Neuronal stem cell (in vitro differentiated cells): ENCODE data around the gene NPAS3.

Experiments
- DNase-seq: peaks from one replicate; pipeline ENCODE4 v3.0.0-alpha.2; 2013; ENCODE audit warnings: low spot score
- H2AFZ ChIP-seq: one replicate; pipeline ENCODE4 v1.6.1; 2013; ENCODE audit warnings: mild to moderate bottlenecking, low read length, inconsistent platforms
- H2AK5ac ChIP-seq: 2 replicates; pipeline ENCODE4 v1.6.1; 2013; ENCODE audit warnings: low read depth, mild to moderate bottlenecking, inconsistent platforms, low read length, moderate library complexity, mixed read lengths
- H2BK120ac ChIP-seq: 2 replicates; pipeline ENCODE4 v1.6.1; 2013; ENCODE audit warnings: low read depth, mild to moderate bottlenecking, inconsistent platforms, low read length, moderate library complexity, mixed read lengths
- H2BK12ac ChIP-seq: one replicate; pipeline ENCODE4 v1.6.1; 2013; ENCODE audit warnings: low read length, inconsistent platforms
- H2BK15ac ChIP-seq: 2 replicates; pipeline ENCODE4 v1.6.1; 2013; ENCODE audit warnings: mild to moderate bottlenecking, low read length, inconsistent platforms, mixed read lengths
- H2BK5ac ChIP-seq: one replicate; pipeline ENCODE4 v1.6.1; 2013; ENCODE audit warnings: inconsistent platforms, mild to moderate bottlenecking, low read length, moderate library complexity
- H3K14ac ChIP-seq: one replicate; pipeline ENCODE4 v1.6.1; 2013; ENCODE audit warnings: low read length, inconsistent platforms
- H3K18ac ChIP-seq: 2 replicates; pipeline ENCODE4 v1.6.1; 2013; ENCODE audit warnings: low read length, inconsistent platforms
- H3K23ac ChIP-seq: 2 replicates; pipeline ENCODE4 v1.6.1; 2013; ENCODE audit warnings: low read depth, mild to moderate bottlenecking, mixed read lengths, low read length, inconsistent platforms; ENCODE audit not compliant: poor library complexity
- H3K27ac ChIP-seq: replicated peaks from 3 replicates; pipeline ENCODE4 v1.5.1; 2013; ENCODE audit warnings: low read length, inconsistent platforms
- H3K27me3 ChIP-seq, 3 experiments: 2 replicates each; pipeline ENCODE4 v1.6.1; 2013; ENCODE audit warnings: low read length in 3 of 3, mild to moderate bottlenecking in 2 of 3, inconsistent platforms in 1 of 3, low read depth in 1 of 3, mixed read lengths in 1 of 3, moderate library complexity in 1 of 3; ENCODE audit not compliant: control insufficient read depth in 3 of 3, insufficient read depth in 3 of 3
- H3K36me3 ChIP-seq, 2 donors: replicated peaks in 1 of 2; 2 replicates each; pipeline ENCODE4 v1.6.1; 2013; ENCODE audit warnings: low read length in 2 of 2; ENCODE audit not compliant: control insufficient read depth in 2 of 2, insufficient read depth in 2 of 2
- H3K4ac ChIP-seq: 2 replicates; pipeline ENCODE4 v1.6.1; 2013; ENCODE audit warnings: inconsistent platforms, mild to moderate bottlenecking, low read length, moderate library complexity
- H3K4me1 ChIP-seq, 2 donors: 1 replicate in 1 of 2; 2 replicates in 1 of 2; pipeline ENCODE4 v1.6.1; 2013; ENCODE audit warnings: low read length in 2 of 2, low read depth in 1 of 2; ENCODE audit not compliant: control insufficient read depth in 2 of 2, insufficient read depth in 1 of 2
- H3K4me2 ChIP-seq: one replicate; pipeline ENCODE4 v1.6.1; 2013; ENCODE audit warnings: mild to moderate bottlenecking, low read length, inconsistent platforms; ENCODE audit not compliant: insufficient read depth, poor library complexity, severe bottlenecking
- H3K4me3 ChIP-seq, 2 donors: 2 replicates each; pipeline ENCODE4 v1.5.1; 2013; ENCODE audit warnings: low read length in 2 of 2, mild to moderate bottlenecking in 2 of 2, inconsistent platforms in 1 of 2, moderate library complexity in 1 of 2
- H3K79me1 ChIP-seq: one replicate; pipeline ENCODE4 v1.6.1; 2013; ENCODE audit warnings: low read depth, mild to moderate bottlenecking, inconsistent platforms, low read length, moderate library complexity
- H3K9ac ChIP-seq: one replicate; pipeline ENCODE4 v1.6.1; 2013; ENCODE audit warnings: mild to moderate bottlenecking, low read depth, low read length, inconsistent platforms; ENCODE audit not compliant: poor library complexity
- H3K9me3 ChIP-seq, 2 donors: replicated peaks in 1 of 2; 2 replicates each; pipeline versions ENCODE3 to v1.6.1; 2013; ENCODE audit warnings: low read length in 2 of 2, mild to moderate bottlenecking in 2 of 2, inconsistent platforms in 1 of 2, low read depth in 1 of 2, mixed read lengths in 1 of 2, moderate library complexity in 1 of 2; ENCODE audit not compliant: control insufficient read depth in 2 of 2, insufficient read depth in 1 of 2
- H4K8ac ChIP-seq: one replicate; pipeline ENCODE4 v1.6.1; 2013; ENCODE audit warnings: low read depth, mild to moderate bottlenecking, inconsistent platforms, low read length, moderate library complexity
- H4K91ac ChIP-seq: one replicate; pipeline ENCODE4 v1.6.1; 2013; ENCODE audit warnings: low read length, low read depth, mild to moderate bottlenecking, inconsistent platforms; ENCODE audit not compliant: poor library complexity
- WGBS, 2 donors: extraction: QIAGEN DNeasy Blood & Tissue Kit; methylation state at CpG; one replicate each; pipeline ENCODE4 v1.1.7; 2013; ENCODE audit warnings: missing lambda C conversion rate in 2 of 2, mixed read lengths in 1 of 2; ENCODE audit not compliant: insufficient read length in 2 of 2, insufficient replicate concordance in 1 of 2; ENCODE audit errors: extremely low coverage in 2 of 2; 5-methylcytosine and 5-hydroxymethylcytosine counted together

The NPAS3 gene

DNA sequence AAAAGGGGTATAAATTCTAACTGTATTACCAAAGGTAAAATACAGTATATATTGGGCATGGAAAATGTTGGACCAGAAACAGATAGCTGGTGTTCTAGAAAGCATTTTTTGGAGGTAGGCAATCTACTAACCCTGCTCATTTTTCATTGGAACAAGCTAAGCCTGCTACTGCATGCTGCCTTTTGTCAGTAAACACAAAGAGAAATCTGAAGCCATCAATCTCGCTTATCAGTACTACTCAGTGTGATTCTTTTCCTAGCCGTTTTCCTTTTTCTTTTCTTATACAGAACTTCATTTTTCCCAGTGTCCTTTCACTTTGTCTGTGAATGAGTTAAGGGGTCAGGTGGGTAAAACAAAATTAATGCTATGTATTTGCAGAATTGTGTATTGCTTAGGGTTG, 312.3 kb downstream of the NPAS3 start:
- H3K4me3 ChIP-seq: no peak overlapping the region
- H3K14ac ChIP-seq: no peak overlapping the region
- H3K4ac ChIP-seq: no peak overlapping the region
- no CpG with 5 or more reads among the region's 2 CpGs for WGBS, 2 donors
- no peak overlapping the region for H3K18ac ChIP-seq
- H3K27ac ChIP-seq: peak overlapping the region; percentile 35
- no peak overlapping the region for H4K91ac ChIP-seq
- H3K36me3 ChIP-seq: peaks cover 0 to 6% of the 10 kb centered on the region in 2 donors
- H3K79me1 ChIP-seq: no peaks in the 10 kb centered on the region
- no peaks in the 10 kb centered on the region for H3K27me3 ChIP-seq
- H3K4me1 ChIP-seq: peaks cover 15 to 49% of the 10 kb centered on the region in 2 donors
- no peak overlapping the region for H4K8ac ChIP-seq
- peak overlapping the region; percentile 19 for H3K4me2 ChIP-seq
- peaks cover 0 to 3% of the 10 kb centered on the region in 2 donors for H3K9me3 ChIP-seq
- H2BK120ac ChIP-seq: no peak overlapping the region
- no peak overlapping the region for H2BK15ac ChIP-seq
- peak; percentile 12 for DNase-seq
- no peak overlapping the region for H2BK5ac ChIP-seq
- H3K9ac ChIP-seq: no peak overlapping the region
- no peak overlapping the region for H3K23ac ChIP-seq
- no peak overlapping the region for H2BK12ac ChIP-seq
- no peak overlapping the region for H2AK5ac ChIP-seq
- no peak overlapping the region for H2AFZ ChIP-seq

DNA sequence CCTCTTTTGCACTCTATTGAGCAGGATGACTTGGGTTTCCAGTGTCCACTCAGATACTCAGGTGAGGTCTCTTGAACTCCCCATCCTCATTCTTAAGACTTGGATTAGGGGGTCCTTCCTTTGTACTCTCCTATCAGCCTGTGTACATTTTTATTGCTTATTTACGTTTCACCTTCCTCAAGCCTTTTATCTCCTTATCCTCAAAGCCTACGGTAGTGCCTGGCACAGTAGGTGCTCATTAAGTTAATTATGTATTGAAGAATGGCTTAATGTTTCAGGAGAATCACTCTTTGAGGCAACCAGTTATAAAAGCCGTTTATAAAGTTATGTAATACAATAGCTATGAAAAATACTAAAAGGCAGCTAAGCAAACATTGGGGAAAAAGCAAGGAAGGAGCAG, 315.7 kb downstream of the NPAS3 start:
- Histone ChIP-seq H3K18ac (no peak overlapping the region), H3K9ac (no peak overlapping the region), H2AK5ac (no peak overlapping the region), H2BK5ac (no peak overlapping the region), H3K14ac (no peak overlapping the region), H2BK120ac (no peak overlapping the region), H2BK12ac (no peak overlapping the region), H4K8ac (no peak overlapping the region), H3K4me2 (no peak overlapping the region), H3K36me3 (peaks cover 0 to 17% of the 10 kb centered on the region in 2 donors), H3K79me1 (no peaks in the 10 kb centered on the region), H3K27me3 (no peaks in the 10 kb centered on the region), H3K23ac (no peak overlapping the region), H3K4me3 (no peak overlapping the region), H3K9me3 (peaks cover 0 to 9% of the 10 kb centered on the region in 2 donors), H3K4me1 (peaks cover 7 to 28% of the 10 kb centered on the region in 2 donors), H3K4ac (no peak overlapping the region), H2BK15ac (no peak overlapping the region), H3K27ac (no peak overlapping the region), H2AFZ (no peak overlapping the region), H4K91ac (no peak overlapping the region)
- no CpG with 5 or more reads among the region's 3 CpGs for WGBS, 2 donors
- DNase-seq: no peak

DNA sequence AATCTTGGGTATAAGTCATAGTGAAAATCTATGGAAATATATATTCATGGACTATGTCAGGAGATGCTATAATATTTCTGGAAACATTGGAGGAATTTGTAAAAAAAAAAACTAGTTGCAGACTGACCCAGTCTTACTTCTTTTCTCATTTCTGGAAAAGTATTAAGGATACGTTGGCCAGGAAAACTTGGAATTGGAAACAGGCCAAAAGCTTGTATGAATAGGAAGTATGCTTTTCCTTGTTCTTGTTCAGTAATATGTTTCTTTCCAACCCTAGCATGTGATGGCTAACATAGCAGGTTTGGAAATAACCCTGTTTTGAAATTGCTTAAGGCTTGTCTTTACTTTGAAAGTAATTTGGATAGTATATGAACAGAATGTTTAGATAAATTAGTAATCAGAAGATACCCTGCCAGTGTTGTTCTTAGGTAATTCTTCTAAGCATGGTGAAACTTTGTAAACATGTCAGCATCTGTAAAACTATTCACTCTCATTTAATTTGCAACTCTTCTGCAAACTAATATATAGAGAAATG, 316.2 kb downstream of the NPAS3 start:
- H3K9ac ChIP-seq: no peak overlapping the region

DNA sequence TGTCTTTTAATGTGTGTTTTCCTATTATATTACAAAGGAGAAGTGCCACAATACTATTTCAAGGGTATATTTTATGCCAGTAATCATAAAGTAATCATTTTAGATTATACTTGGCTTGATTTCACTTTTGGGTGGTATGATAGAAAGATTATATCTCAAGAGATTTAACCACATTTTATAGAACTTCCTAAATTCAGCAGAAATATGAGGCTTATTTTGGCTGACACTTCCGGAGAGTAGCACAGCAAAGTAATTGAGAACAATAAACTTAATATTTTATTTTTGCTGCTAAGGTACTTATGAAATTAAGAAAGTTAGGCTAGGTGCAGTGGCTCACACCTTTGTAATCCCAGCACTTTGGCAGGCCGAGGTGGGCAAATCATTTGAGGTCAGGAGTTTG, 319.1 kb downstream of the NPAS3 start:
- Histone ChIP-seq H2BK5ac (no peak overlapping the region), H3K9ac (no peak overlapping the region), H2BK12ac (no peak overlapping the region), H3K14ac (no peak overlapping the region), H3K36me3 (peaks cover 0 to 16% of the 10 kb centered on the region in 2 donors), H3K4me3 (no peak overlapping the region), H3K27ac (no peak overlapping the region), H3K4me2 (no peak overlapping the region), H3K4ac (no peak overlapping the region), H2BK120ac (no peak overlapping the region), H3K9me3 (peaks cover 0 to 15% of the 10 kb centered on the region in 2 donors), H3K79me1 (no peaks in the 10 kb centered on the region), H3K4me1 (no peaks in the 10 kb centered on the region), H4K8ac (no peak overlapping the region), H4K91ac (no peak overlapping the region), H2BK15ac (no peak overlapping the region), H3K18ac (no peak overlapping the region), H3K23ac (no peak overlapping the region), H3K27me3 (no peaks in the 10 kb centered on the region), H2AFZ (no peak overlapping the region), H2AK5ac (no peak overlapping the region)
- DNase-seq: no peak
- no CpG with 5 or more reads among the region's 2 CpGs for WGBS, 2 donors

More for the DNA sequence above, 316.2 kb downstream of the NPAS3 start:
- Histone ChIP-seq H3K36me3 (peaks cover 0 to 17% of the 10 kb centered on the region in 2 donors), H3K27ac (no peak overlapping the region), H2BK15ac (no peak overlapping the region), H3K23ac (no peak overlapping the region), H3K4me1 (peaks cover 7 to 23% of the 10 kb centered on the region in 2 donors), H3K79me1 (no peaks in the 10 kb centered on the region), H3K18ac (no peak overlapping the region), H3K9me3 (peaks cover 0 to 15% of the 10 kb centered on the region in 2 donors), H3K4me3 (no peak overlapping the region), H2AFZ (no peak overlapping the region), H2BK120ac (no peak overlapping the region), H3K4ac (no peak overlapping the region), H3K14ac (no peak overlapping the region), H3K4me2 (no peak overlapping the region), H2BK12ac (no peak overlapping the region), H2AK5ac (no peak overlapping the region), H3K27me3 (no peaks in the 10 kb centered on the region), H4K91ac (no peak overlapping the region), H4K8ac (no peak overlapping the region), H2BK5ac (no peak overlapping the region)
- DNase-seq: no peak
- no CpG with 5 or more reads among the region's 1 CpG for WGBS, 2 donors
